ENCODE results near the gene DGKD. TPM values are rescaled to one million over a fixed set of nuclear protein-coding genes. Genes with fewer than 3 reads are reported as not detected.

The DGKD gene
- total and polyA plus RNA-seq, 9 of the 15 experiments (the other 6 are each of a cell fraction or from before 2014, with no cell fraction given) = 0.52 to 29.5 (median 10.6) TPM

DNA sequence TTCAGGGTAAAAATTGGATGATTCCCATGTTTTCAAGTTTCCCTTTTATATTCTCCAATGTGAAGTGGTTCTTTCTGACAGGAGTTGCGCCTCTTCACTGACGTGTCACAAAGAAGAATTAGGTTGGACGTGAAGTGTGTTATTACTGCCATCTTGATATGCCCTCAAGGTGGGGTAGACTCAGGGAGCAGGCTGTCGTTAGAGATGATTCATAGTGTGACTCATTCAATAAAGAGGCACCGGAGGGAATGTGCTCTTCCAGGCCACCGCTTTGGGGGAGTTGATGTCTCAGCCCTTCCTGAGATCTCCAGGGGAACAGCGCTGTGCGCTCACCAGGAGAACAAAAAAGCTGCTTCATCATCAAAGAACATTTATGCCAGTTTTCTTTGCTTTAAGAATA lies 3.6 kb upstream of the DGKD start (continued):
- TF ChIP-seq RCOR1 (IDR thresholded peaks at IDR 0.05; ENCODE audit: borderline replicate concordance in 1 of 2, low read depth in 2 of 2, low read length in 2 of 2) (peak in 1 of 2 experiments; percentile 47; a peak in 1 of 4 replicates), NCOA1 (IDR thresholded peaks at IDR 0.05; ENCODE audit: low read depth) (0 out of 2 replicates have a peak, but pooled peaks have one; percentile 35), FOS (IDR thresholded peaks at IDR 0.05; ENCODE audit: extremely low read depth, insufficient read length) (peak; percentile 79), RFX5 (IDR thresholded peaks at IDR 0.05; ENCODE audit: low read depth, low read length) (no peak), ZNF76 (CRISPR knock-in tag; IDR thresholded peaks at IDR 0.05; ENCODE audit: borderline replicate concordance) (no peak), HDAC1 (IDR thresholded peaks at IDR 0.05) (peak in 1 of 2 experiments; percentile 21; a peak in 1 of 4 replicates), ARID1B (IDR thresholded peaks at IDR 0.05) (peak; percentile 87), ARHGAP35 (IDR thresholded peaks at IDR 0.05; ENCODE audit: partially characterized antibody) (no peak), TAF9B (IDR thresholded peaks at IDR 0.05; ENCODE audit: partially characterized antibody) (peak; percentile 30), ARNT (IDR thresholded peaks at IDR 0.05) (0 out of 4 replicates have a peak, but pooled peaks of 1 of the 2 experiments have one; percentile 37), TBP (optimal IDR thresholded peaks at IDR 0.05; ENCODE audit: low read depth, low read length) (no peak), JUND (IDR thresholded peaks at IDR 0.05; ENCODE audit: borderline replicate concordance, low read depth, low read length) (peak; percentile 98), JUND (tag; IDR thresholded peaks at IDR 0.05; ENCODE audit: borderline replicate concordance, low read depth, low read length) (peak; percentile 98; the same call in 2 of the 3 replicates), ZC3H11A (IDR thresholded peaks at IDR 0.05; ENCODE audit: low read depth, low read length) (no peak)
- TF ChIP-seq, protein P1, sequence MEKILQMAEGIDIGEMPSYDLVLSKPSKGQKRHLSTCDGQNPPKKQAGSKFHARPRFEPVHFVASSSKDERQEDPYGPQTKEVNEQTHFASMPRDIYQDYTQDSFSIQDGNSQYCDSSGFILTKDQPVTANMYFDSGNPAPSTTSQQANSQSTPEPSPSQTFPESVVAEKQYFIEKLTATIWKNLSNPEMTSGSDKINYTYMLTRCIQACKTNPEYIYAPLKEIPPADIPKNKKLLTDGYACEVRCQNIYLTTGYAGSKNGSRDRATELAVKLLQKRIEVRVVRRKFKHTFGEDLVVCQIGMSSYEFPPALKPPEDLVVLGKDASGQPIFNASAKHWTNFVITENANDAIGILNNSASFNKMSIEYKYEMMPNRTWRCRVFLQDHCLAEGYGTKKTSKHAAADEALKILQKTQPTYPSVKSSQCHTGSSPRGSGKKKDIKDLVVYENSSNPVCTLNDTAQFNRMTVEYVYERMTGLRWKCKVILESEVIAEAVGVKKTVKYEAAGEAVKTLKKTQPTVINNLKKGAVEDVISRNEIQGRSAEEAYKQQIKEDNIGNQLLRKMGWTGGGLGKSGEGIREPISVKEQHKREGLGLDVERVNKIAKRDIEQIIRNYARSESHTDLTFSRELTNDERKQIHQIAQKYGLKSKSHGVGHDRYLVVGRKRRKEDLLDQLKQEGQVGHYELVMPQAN (IDR thresholded peaks at IDR 0.05; ENCODE audit: borderline replicate concordance) = no peak
- TF ChIP-seq, protein P2, sequence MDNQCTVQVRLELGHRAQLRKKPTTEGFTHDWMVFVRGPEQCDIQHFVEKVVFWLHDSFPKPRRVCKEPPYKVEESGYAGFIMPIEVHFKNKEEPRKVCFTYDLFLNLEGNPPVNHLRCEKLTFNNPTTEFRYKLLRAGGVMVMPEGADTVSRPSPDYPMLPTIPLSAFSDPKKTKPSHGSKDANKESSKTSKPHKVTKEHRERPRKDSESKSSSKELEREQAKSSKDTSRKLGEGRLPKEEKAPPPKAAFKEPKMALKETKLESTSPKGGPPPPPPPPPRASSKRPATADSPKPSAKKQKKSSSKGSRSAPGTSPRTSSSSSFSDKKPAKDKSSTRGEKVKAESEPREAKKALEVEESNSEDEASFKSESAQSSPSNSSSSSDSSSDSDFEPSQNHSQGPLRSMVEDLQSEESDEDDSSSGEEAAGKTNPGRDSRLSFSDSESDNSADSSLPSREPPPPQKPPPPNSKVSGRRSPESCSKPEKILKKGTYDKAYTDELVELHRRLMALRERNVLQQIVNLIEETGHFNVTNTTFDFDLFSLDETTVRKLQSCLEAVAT (IDR thresholded peaks at IDR 0.05) = no peak
- TF ChIP-seq, protein P3, sequence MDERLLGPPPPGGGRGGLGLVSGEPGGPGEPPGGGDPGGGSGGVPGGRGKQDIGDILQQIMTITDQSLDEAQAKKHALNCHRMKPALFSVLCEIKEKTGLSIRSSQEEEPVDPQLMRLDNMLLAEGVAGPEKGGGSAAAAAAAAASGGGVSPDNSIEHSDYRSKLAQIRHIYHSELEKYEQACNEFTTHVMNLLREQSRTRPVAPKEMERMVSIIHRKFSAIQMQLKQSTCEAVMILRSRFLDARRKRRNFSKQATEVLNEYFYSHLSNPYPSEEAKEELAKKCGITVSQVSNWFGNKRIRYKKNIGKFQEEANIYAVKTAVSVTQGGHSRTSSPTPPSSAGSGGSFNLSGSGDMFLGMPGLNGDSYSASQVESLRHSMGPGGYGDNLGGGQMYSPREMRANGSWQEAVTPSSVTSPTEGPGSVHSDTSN (CRISPR knock-in tag; IDR thresholded peaks at IDR 0.05; ENCODE audit: low read depth) = no peak
- TF ChIP-seq, protein P3 (tag; conservative IDR thresholded peaks at IDR 0.05; ENCODE audit: low read depth) = peak; percentile 82
- TF ChIP-seq, protein P4, sequence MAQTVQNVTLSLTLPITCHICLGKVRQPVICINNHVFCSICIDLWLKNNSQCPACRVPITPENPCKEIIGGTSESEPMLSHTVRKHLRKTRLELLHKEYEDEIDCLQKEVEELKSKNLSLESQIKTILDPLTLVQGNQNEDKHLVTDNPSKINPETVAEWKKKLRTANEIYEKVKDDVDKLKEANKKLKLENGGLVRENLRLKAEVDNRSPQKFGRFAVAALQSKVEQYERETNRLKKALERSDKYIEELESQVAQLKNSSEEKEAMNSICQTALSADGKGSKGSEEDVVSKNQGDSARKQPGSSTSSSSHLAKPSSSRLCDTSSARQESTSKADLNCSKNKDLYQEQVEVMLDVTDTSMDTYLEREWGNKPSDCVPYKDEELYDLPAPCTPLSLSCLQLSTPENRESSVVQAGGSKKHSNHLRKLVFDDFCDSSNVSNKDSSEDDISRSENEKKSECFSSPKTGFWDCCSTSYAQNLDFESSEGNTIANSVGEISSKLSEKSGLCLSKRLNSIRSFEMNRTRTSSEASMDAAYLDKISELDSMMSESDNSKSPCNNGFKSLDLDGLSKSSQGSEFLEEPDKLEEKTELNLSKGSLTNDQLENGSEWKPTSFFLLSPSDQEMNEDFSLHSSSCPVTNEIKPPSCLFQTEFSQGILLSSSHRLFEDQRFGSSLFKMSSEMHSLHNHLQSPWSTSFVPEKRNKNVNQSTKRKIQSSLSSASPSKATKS (CRISPR knock-in tag; IDR thresholded peaks at IDR 0.05) = no peak
